GM12801 (cell line): ENCODE measurements around the gene LST1.

Experiments
- CTCF ChIP-seq: IDR thresholded peaks from one replicate; pipeline ENCODE4 v1.5.1; 2011; ENCODE audit warnings: control low read depth; ENCODE audit not compliant: insufficient read length; ENCODE audit errors: extremely low read depth

LST1 gene

GRCh38 chr6:31575952-31576685, 10.0 kb upstream of the LST1 start:
- TF ChIP-seq CTCF, result no peak

GRCh38 chr6:31576897-31577578, 9.0 kb upstream of the LST1 start:
- TF ChIP-seq CTCF, result no peak

GRCh38 chr6:31577579-31577966, 8.5 kb upstream of the LST1 start:
- TF ChIP-seq CTCF, result no peak

- no peak for TF ChIP-seq CTCF
These were observed 7.6 kb upstream of the LST1 start for GRCh38 chr6:31578184-31579118.

- TF ChIP-seq CTCF, result no peak
These were observed 7.0 kb upstream of the LST1 start for GRCh38 chr6:31579119-31579505.

GRCh38 chr6:31579546-31580437, 6.3 kb upstream of the LST1 start:
- no peak for TF ChIP-seq CTCF
